Colon (tissue), 2 donors: Measurements from ENCODE around the gene EPN2.

Source experiments
- FAIRE-seq: peaks from 2 replicates; lab custom pipeline; 2012; peaks lifted over from hg19 to GRCh38; lab: Jason Lieb, UNC
- donor health status: control.
- donor health status: control.

EPN2 gene

GRCh38 chr17:19294443-19294842, 57.3 kb downstream of the EPN2 start:
- FAIRE-seq = no peak

- no peak for FAIRE-seq
Observed at GRCh38 chr17:19295473-19296135, 58.4 kb downstream of the EPN2 start.

- FAIRE-seq = no peak
Observed at GRCh38 chr17:19296786-19297778, 59.9 kb downstream of the EPN2 start.

- no peak for FAIRE-seq
Observed at GRCh38 chr17:19298569-19299213, 61.5 kb downstream of the EPN2 start.

GRCh38 chr17:19299214-19299747, 62.1 kb downstream of the EPN2 start:
- no peak for FAIRE-seq

- FAIRE-seq = no peak
Observed at GRCh38 chr17:19299866-19300265, 62.7 kb downstream of the EPN2 start.

GRCh38 chr17:19301274-19301951, 64.2 kb downstream of the EPN2 start:
- FAIRE-seq = no peak

- no peak for FAIRE-seq
Observed at GRCh38 chr17:19301973-19302372, 64.8 kb downstream of the EPN2 start.

GRCh38 chr17:19302791-19303331, 65.7 kb downstream of the EPN2 start:
- FAIRE-seq = no peak

GRCh38 chr17:19303367-19303776, 66.2 kb downstream of the EPN2 start:
- FAIRE-seq = no peak

GRCh38 chr17:19304209-19304608, 67.0 kb downstream of the EPN2 start:
- FAIRE-seq = no peak

GRCh38 chr17:19304751-19305150, 67.6 kb downstream of the EPN2 start:
- FAIRE-seq = no peak

- FAIRE-seq = no peak
Observed at GRCh38 chr17:19305256-19305655, 68.1 kb downstream of the EPN2 start.

- FAIRE-seq = no peak
Observed at GRCh38 chr17:19305761-19306159, 68.6 kb downstream of the EPN2 start.

GRCh38 chr17:19306160-19307111, 69.3 kb downstream of the EPN2 start:
- FAIRE-seq = no peak

- FAIRE-seq = no peak
Observed at GRCh38 chr17:19307521-19307920, 70.4 kb downstream of the EPN2 start.

- FAIRE-seq = no peak
Observed at GRCh38 chr17:19308398-19308797, 71.2 kb downstream of the EPN2 start.

GRCh38 chr17:19309701-19310100, 72.5 kb downstream of the EPN2 start:
- no peak for FAIRE-seq

GRCh38 chr17:19310151-19310550, 73.0 kb downstream of the EPN2 start:
- FAIRE-seq = no peak

GRCh38 chr17:19311016-19311415, 73.8 kb downstream of the EPN2 start:
- FAIRE-seq = no peak
